GM18867 (cell line): ENCODE results near the gene RGS16.
A peak's percentile ranks its signal among the peaks of the same experiment; 100 is the strongest.

ENCODE experiments used
- ATAC-seq: cut with Tn5 transposase; IDR thresholded peaks from one replicate; pipeline ENCODE4 v1.9.1; 2021; ENCODE audit warnings: mild to moderate bottlenecking, moderate library complexity; ENCODE audit not compliant: unreplicated experiment

Gene RGS16

GRCh38 chr1:182586380-182586779, 17.8 kb downstream of the RGS16 start:
- no peak for ATAC-seq

- ATAC-seq: no peak
Observed at GRCh38 chr1:182584746-182585145, 19.4 kb downstream of the RGS16 start.

GRCh38 chr1:182580736-182581135, 23.5 kb downstream of the RGS16 start:
- no peak for ATAC-seq

GRCh38 chr1:182575540-182576149, 28.5 kb downstream of the RGS16 start:
- ATAC-seq: no peak

- no peak for ATAC-seq
Observed at GRCh38 chr1:182574156-182574555, 30.0 kb downstream of the RGS16 start.

GRCh38 chr1:182570611-182570970, 33.6 kb downstream of the RGS16 start:
- ATAC-seq: no peak

GRCh38 chr1:182569939-182570610, 34.1 kb downstream of the RGS16 start:
- ATAC-seq: no peak

GRCh38 chr1:182568647-182569284, 35.4 kb downstream of the RGS16 start:
- ATAC-seq: peak; percentile 70

- no peak for ATAC-seq
Observed at GRCh38 chr1:182567629-182568028, 36.6 kb downstream of the RGS16 start.

GRCh38 chr1:182565537-182565936, 38.7 kb downstream of the RGS16 start:
- no peak for ATAC-seq

- ATAC-seq: no peak
Observed at GRCh38 chr1:182564406-182565004, 39.7 kb downstream of the RGS16 start.

- ATAC-seq: no peak
Observed at GRCh38 chr1:182563095-182563494, 41.1 kb downstream of the RGS16 start.

- no peak for ATAC-seq
Observed at GRCh38 chr1:182561456-182561855, 42.7 kb downstream of the RGS16 start.

GRCh38 chr1:182560392-182560984, 43.7 kb downstream of the RGS16 start:
- ATAC-seq: no peak

- ATAC-seq: no peak
Observed at GRCh38 chr1:182556279-182556678, 47.9 kb downstream of the RGS16 start.

GRCh38 chr1:182555493-182555892, 48.7 kb downstream of the RGS16 start:
- no peak for ATAC-seq

GRCh38 chr1:182552527-182552926, 51.7 kb downstream of the RGS16 start:
- ATAC-seq: no peak

- no peak for ATAC-seq
Observed at GRCh38 chr1:182549811-182550210, 54.4 kb downstream of the RGS16 start.

GRCh38 chr1:182549346-182549745, 54.8 kb downstream of the RGS16 start:
- ATAC-seq: no peak
